IMR-90 (cell line): ENCODE measurements around the gene RENBP. TPM values are rescaled to one million over a fixed set of nuclear protein-coding genes. Genes with fewer than 3 reads are reported as not detected.
A peak's percentile ranks its signal among the peaks of the same experiment; 100 is the strongest.

ENCODE experiments used
- ATAC-seq: fragments of 200-7000 bp; cut with Tn5 transposase; 2 replicates; pipeline ENCODE4 v1.9.1; 2020; ENCODE audit warnings: low read depth, mild to moderate bottlenecking, moderate library complexity
- BruUV-seq: library from RNA; stranded (reverse); fragments of 400-500 nt; replicated peaks from 2 replicates; lab custom pipeline; 2021; lab: Mats Ljungman, UMichigan
- CTCF ChIA-PET: fragments of 300-600 bp; formaldehyde crosslinking; extraction: SDS; loops from one replicate; lab custom pipeline; 2021; ENCODE audit warnings: antibody characterized with exemption; lab: Yijun Ruan, JAX
- POLR2A ChIA-PET: fragments of 300-600 bp; sonication (Branson Sonifier 250); formaldehyde crosslinking; loops from one replicate; lab custom pipeline; 2022; ENCODE audit warnings: antibody characterized with exemption; ENCODE audit not compliant: unreplicated experiment; lab: Charles Lee
- DNase-seq: peaks from one replicate; pipeline ENCODE4 v3.0.0; 2013
- H2AFZ ChIP-seq: replicated peaks from 2 replicates; pipeline ENCODE3; 2013; ENCODE audit warnings: low read length, mild to moderate bottlenecking; ENCODE audit not compliant: poor library complexity
- H2AK5ac ChIP-seq: 2 replicates; pipeline ENCODE4 v1.6.1; 2013; ENCODE audit warnings: low read depth, low read length, inconsistent platforms
- H2AK9ac ChIP-seq: replicated peaks from 2 replicates; pipeline ENCODE3; 2013; ENCODE audit warnings: mild to moderate bottlenecking, low read depth, low read length, moderate library complexity; ENCODE audit not compliant: poor library complexity
- H2BK120ac ChIP-seq: 2 replicates; pipeline ENCODE4 v1.6.1; 2013; ENCODE audit warnings: low read depth, low read length, inconsistent platforms
- H2BK15ac ChIP-seq: 3 replicates; pipeline ENCODE4 v1.6.1; 2013; ENCODE audit warnings: low read depth, low read length, inconsistent platforms
- H2BK20ac ChIP-seq: 2 replicates; pipeline ENCODE4 v1.6.1; 2013; ENCODE audit warnings: low read depth, mild to moderate bottlenecking, inconsistent platforms, low read length, moderate library complexity
- H2BK5ac ChIP-seq: 2 replicates; pipeline ENCODE4 v1.6.1; 2013; ENCODE audit warnings: mild to moderate bottlenecking, low read depth, low read length, inconsistent platforms; ENCODE audit not compliant: poor library complexity, severe bottlenecking
- H3K14ac ChIP-seq: replicated peaks from 2 replicates; pipeline ENCODE4 v1.6.1; 2013; ENCODE audit warnings: low read depth, low read length, inconsistent platforms
- H3K18ac ChIP-seq: 2 replicates; pipeline ENCODE4 v1.6.1; 2013; ENCODE audit warnings: low read depth, low read length, control low read depth
- H3K23ac ChIP-seq: 2 replicates; pipeline ENCODE4 v1.6.1; 2013; ENCODE audit warnings: low read depth, low read length, inconsistent platforms
- H3K27ac ChIP-seq: 2 replicates; pipeline ENCODE4 v1.5.1; 2013; ENCODE audit warnings: mild to moderate bottlenecking, control low read depth, low read length; ENCODE audit not compliant: insufficient read depth
- H3K27me3 ChIP-seq: 2 replicates; pipeline ENCODE4 v1.6.1; 2013; ENCODE audit warnings: low read length; ENCODE audit not compliant: control insufficient read depth, insufficient read depth
- H3K36me3 ChIP-seq: 2 replicates; pipeline ENCODE4 v1.6.1; 2013; ENCODE audit warnings: low read length, mixed read lengths; ENCODE audit not compliant: control insufficient read depth, insufficient read depth
- H3K4ac ChIP-seq: 2 replicates; pipeline ENCODE4 v1.6.1; 2013; ENCODE audit warnings: low read depth, low read length, inconsistent platforms
- H3K4me1 ChIP-seq: 2 replicates; pipeline ENCODE4 v1.6.1; 2013; ENCODE audit warnings: low read length, mixed read lengths; ENCODE audit not compliant: control insufficient read depth, insufficient read depth
- H3K4me2 ChIP-seq: 2 replicates; pipeline ENCODE4 v1.6.1; 2013; ENCODE audit warnings: low read depth, mild to moderate bottlenecking, control low read depth, low read length, moderate library complexity
- H3K4me3 ChIP-seq: 2 replicates; pipeline ENCODE4 v1.5.1; 2013; ENCODE audit warnings: low read depth, mild to moderate bottlenecking, control low read depth, low read length, moderate library complexity; ENCODE audit not compliant: insufficient read depth
- H3K56ac ChIP-seq: 2 replicates; pipeline ENCODE4 v1.6.1; 2013; ENCODE audit warnings: low read length, inconsistent platforms; ENCODE audit not compliant: insufficient read depth; ENCODE audit errors: extremely low read depth
- H3K79me1 ChIP-seq, 2 experiments: 2 replicates each; pipeline ENCODE4 v1.6.1; 2013; ENCODE audit warnings: low read length in 2 of 2, inconsistent platforms in 1 of 2, low read depth in 1 of 2
- H3K9ac ChIP-seq: 2 replicates; pipeline ENCODE4 v1.6.1; 2013; ENCODE audit warnings: low read depth, low read length, control low read depth
- H3K9me1 ChIP-seq: 2 replicates; pipeline ENCODE4 v1.6.1; 2013; ENCODE audit warnings: low read length, inconsistent platforms; ENCODE audit not compliant: insufficient read depth
- H3K9me3 ChIP-seq: 2 replicates; pipeline ENCODE4 v1.6.1; 2013; ENCODE audit warnings: low read length; ENCODE audit not compliant: control insufficient read depth, insufficient read depth
- H4K20me1 ChIP-seq: 2 replicates; pipeline ENCODE4 v1.6.1; 2013; ENCODE audit warnings: low read length, inconsistent platforms; ENCODE audit not compliant: insufficient read depth
- H4K5ac ChIP-seq: 2 replicates; pipeline ENCODE4 v1.6.1; 2013; ENCODE audit warnings: mild to moderate bottlenecking, low read depth, low read length, control low read depth
- H4K8ac ChIP-seq, 2 experiments: 2 replicates each; pipeline ENCODE4 v1.6.1; 2013; ENCODE audit warnings: low read depth in 2 of 2, low read length in 2 of 2, control low read depth in 1 of 2, inconsistent platforms in 1 of 2
- H4K91ac ChIP-seq: 2 replicates; pipeline ENCODE4 v1.6.1; 2013; ENCODE audit warnings: low read depth, low read length, inconsistent platforms; ENCODE audit not compliant: insufficient read depth
- CEBPB ChIP-seq: IDR thresholded peaks from 2 replicates; pipeline ENCODE4 v1.6.1; 2012; ENCODE audit warnings: low read depth, low read length, improper control_type of control experiment
- CHD1 ChIP-seq: IDR thresholded peaks from 2 replicates; pipeline ENCODE4 v1.6.1; 2012; ENCODE audit warnings: low read depth, low read length, improper control_type of control experiment
- FOS ChIP-seq: fragments of 150-350 bp; IDR thresholded peaks from 2 replicates; pipeline ENCODE4 v1.6.1; 2016; ENCODE audit warnings: low read depth, low read length
- MAFK ChIP-seq: IDR thresholded peaks from 2 replicates; pipeline ENCODE4 v1.6.1; 2012; ENCODE audit warnings: low read depth, low read length, improper control_type of control experiment
- MXI1 ChIP-seq: IDR thresholded peaks from 2 replicates; pipeline ENCODE4 v1.6.1; 2012; ENCODE audit warnings: low read depth, mild to moderate bottlenecking, low read length, moderate library complexity, borderline replicate concordance
- RAD21 ChIP-seq: IDR thresholded peaks from 2 replicates; pipeline ENCODE4 v1.6.1; 2012; ENCODE audit warnings: low read length, improper control_type of control experiment
- USF2 ChIP-seq: fragments of 150-350 bp; IDR thresholded peaks from 2 replicates; pipeline ENCODE4 v1.6.1; 2017; ENCODE audit warnings: mild to moderate bottlenecking, antibody characterized with exemption, low read length, low read depth
- WGBS, 2 experiments: methylation state at CpG; one replicate each; pipeline versions ENCODE4 v1.1.5 to v1.1.7; 2013; ENCODE audit warnings: missing lambda C conversion rate in 2 of 2; ENCODE audit not compliant: insufficient read length in 1 of 2; ENCODE audit errors: extremely low coverage in 2 of 2; 5-methylcytosine and 5-hydroxymethylcytosine counted together
- dilution Hi-C: fragments of 300-500 bp; cut with HindIII; formaldehyde crosslinking; loops from one replicate; pipeline ENCODE4 v1.14.3; 2018; ENCODE audit warnings: low sequenced_read_pairs; ENCODE audit not compliant: unreplicated experiment
- in situ Hi-C: fragments of 300-500 bp; cut with MboI; formaldehyde crosslinking; loops from 3 replicates; pipeline ENCODE4 v1.14.3; 2019; ENCODE audit warnings: low sequenced_read_pairs, inconsistent platforms, mixed read lengths
- intact Hi-C: fragments of 100-400 bp; cut with micrococcal nuclease; formaldehyde crosslinking; loops from 2 replicates; pipeline ENCODE4 v1.10.0; 2022
- polyA plus RNA-seq, 3 experiments: library from polyadenylated mRNA; depleted of rRNA; stranded (reverse); fragments of >200 nt; gene quantifications; 2 replicates each; pipeline ENCODE4 v1.2.3, GENCODE V29; 2012; ENCODE audit warnings: low replicate concordance in 1 of 3
- total RNA-seq: library from RNA; depleted of rRNA; stranded (reverse); fragments of >200 nt; gene quantifications from 2 replicates; pipeline ENCODE4 v1.2.3, GENCODE V29; 2012
- TF ChIP-seq, protein P1 (sequence below): fragments of 150-350 bp; IDR thresholded peaks from 2 replicates; pipeline ENCODE4 v1.6.1; 2016; ENCODE audit warnings: low read depth, mild to moderate bottlenecking, low read length, moderate library complexity, borderline replicate concordance

The RENBP gene
- total and polyA plus RNA-seq, 2 of the 4 experiments (the other 2 are of a cell fraction): 0.15 to 0.18 TPM

GRCh38 chrX:153938226-153938786 is 6.1 kb downstream of the RENBP start:
- dilution Hi-C loops: no loop called here
- H3K23ac ChIP-seq: no peak overlapping the region
- no peak overlapping the region for H3K4ac ChIP-seq
- no peak overlapping the region for H2AK5ac ChIP-seq
- H2BK15ac ChIP-seq: no peak overlapping the region
- peak; percentile 17 for DNase-seq
- in situ Hi-C loops: no loop called here
- no peak overlapping the region for H3K18ac ChIP-seq
- H3K56ac ChIP-seq: no peak overlapping the region
- peaks cover 8% of the 10 kb centered on the region; the same call in 1 of the 2 replicates for H4K20me1 ChIP-seq
- no peak overlapping the region for H3K27ac ChIP-seq
- no TSS peak for BruUV-seq
- H3K79me1 ChIP-seq: peaks cover under 1 to 9% of the 10 kb centered on the region in 2 experiments; a peak in 1 of 4 replicates
- H3K27me3 ChIP-seq: peaks cover 3% of the 10 kb centered on the region; the same call in 1 of the 2 replicates
- no peak overlapping the region for H3K14ac ChIP-seq
- peaks cover 2% of the 10 kb centered on the region; the same call in 1 of the 2 replicates for H3K4me1 ChIP-seq
- no peak overlapping the region for H4K5ac ChIP-seq
- H3K4me2 ChIP-seq: no peak overlapping the region
- no peaks in the 10 kb centered on the region for H3K9me1 ChIP-seq
- CTCF ChIA-PET: no interaction called here
- intact Hi-C loops: no loop called here
- TF ChIP-seq CEBPB: no peak
- TF ChIP-seq RAD21: no peak
- TF ChIP-seq, protein P1, sequence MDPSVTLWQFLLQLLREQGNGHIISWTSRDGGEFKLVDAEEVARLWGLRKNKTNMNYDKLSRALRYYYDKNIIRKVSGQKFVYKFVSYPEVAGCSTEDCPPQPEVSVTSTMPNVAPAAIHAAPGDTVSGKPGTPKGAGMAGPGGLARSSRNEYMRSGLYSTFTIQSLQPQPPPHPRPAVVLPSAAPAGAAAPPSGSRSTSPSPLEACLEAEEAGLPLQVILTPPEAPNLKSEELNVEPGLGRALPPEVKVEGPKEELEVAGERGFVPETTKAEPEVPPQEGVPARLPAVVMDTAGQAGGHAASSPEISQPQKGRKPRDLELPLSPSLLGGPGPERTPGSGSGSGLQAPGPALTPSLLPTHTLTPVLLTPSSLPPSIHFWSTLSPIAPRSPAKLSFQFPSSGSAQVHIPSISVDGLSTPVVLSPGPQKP: no peak
- TF ChIP-seq FOS: no peak
- TF ChIP-seq MAFK: no peak
- no peak for TF ChIP-seq MXI1
- TF ChIP-seq CHD1: no peak
- no peak for TF ChIP-seq USF2
- H3K36me3 ChIP-seq: no peaks in the 10 kb centered on the region
- H4K91ac ChIP-seq: no peak overlapping the region
- H2AK9ac ChIP-seq: peak overlapping the region; percentile 3
- no peak overlapping the region for H4K8ac ChIP-seq
- no peak overlapping the region for H2BK120ac ChIP-seq
- H2BK20ac ChIP-seq: no peak overlapping the region
- POLR2A ChIA-PET: no interaction called here
- H3K9ac ChIP-seq: no peak overlapping the region
- no peaks in the 10 kb centered on the region for H3K9me3 ChIP-seq
- no peak overlapping the region for H2AFZ ChIP-seq
- WGBS, 2 experiments: 53% methylated on average over 6 of the region's 10 CpGs; no CpG with 5 or more reads in 1 of the 2 experiments
- no peak overlapping the region for H3K4me3 ChIP-seq
- no peak overlapping the region for H2BK5ac ChIP-seq
- ATAC-seq: no peak
